H1 (cell line): ENCODE data around the gene OR56B4.
"Not testable (repeated sequence)": the region's sequence is repeated elsewhere in the genome, so short reads cannot be mapped to it uniquely, and the experiment has no call there.

Experiments
- CHD1 ChIP-seq: IDR thresholded peaks from 2 replicates; pipeline ENCODE4 v1.6.1; 2012; ENCODE audit warnings: low read depth, low read length, improper control_type of control experiment
- GABPA ChIP-seq: IDR thresholded peaks from 2 replicates; pipeline ENCODE4 v1.6.1; 2011; ENCODE audit warnings: mild to moderate bottlenecking, low read length, moderate library complexity, borderline replicate concordance; ENCODE audit not compliant: insufficient read depth
- JUND ChIP-seq: IDR thresholded peaks from 2 replicates; pipeline ENCODE4 v1.6.1; 2011; ENCODE audit warnings: mild to moderate bottlenecking, improper control_type of control experiment, low read length
- SIN3A ChIP-seq, 2 experiments: IDR thresholded peaks in 1 of 2; conservative IDR thresholded peaks in 1 of 2; 2 replicates each; pipeline ENCODE4 v1.6.1; 2011 to 2012; ENCODE audit warnings: low read length in 2 of 2, improper control_type of control experiment in 1 of 2, low read depth in 1 of 2, mild to moderate bottlenecking in 1 of 2

GRCh38 chr11:6135936-6136335, 28.5 kb downstream of the OR56B4 start:
- not testable (repeated sequence) for TF ChIP-seq JUND; CHD1; SIN3A (conservative IDR thresholded peaks at IDR 0.05 in 1 of 2, IDR thresholded peaks at IDR 0.05 in 1 of 2; ENCODE audit: low read depth in 1 of 2, low read length in 2 of 2); GABPA
